Right lung (tissue), 5 donors: ENCODE measurements around the gene BIRC7. TPM values are rescaled to one million over a fixed set of nuclear protein-coding genes. Genes with fewer than 3 reads are reported as not detected.
A peak's percentile ranks its signal among the peaks of the same experiment; 100 is the strongest.

Experiments used
- DNase-seq, 2 donors: peaks; one replicate each; pipeline ENCODE4 v3.0.0-alpha.2; 2013
- polyA plus RNA-seq, 5 donors: library from polyadenylated mRNA; unstranded; fragments of 120-200 nt; gene quantifications; one replicate each; pipeline versions ENCODE4 v1.2.1 to v1.2.3, GENCODE V29; 2013; ENCODE audit warnings: inconsistent platforms in 1 of 5, low replicate concordance in 1 of 5; ENCODE audit not compliant: insufficient read length in 5 of 5, insufficient read depth in 1 of 5

The BIRC7 gene
- polyA plus RNA-seq, 5 donors: 0.13 to 0.28 TPM; not detected in 3

GRCh38 chr20:63224412-63225081, 11.2 kb upstream of the BIRC7 start:
- DNase-seq: peak in 1 of 2 donors; percentile 38

GRCh38 chr20:63225082-63225454, 10.6 kb upstream of the BIRC7 start:
- no peak for DNase-seq

- no peak for DNase-seq
These were observed 9.4 kb upstream of the BIRC7 start for GRCh38 chr20:63226042-63226943.

GRCh38 chr20:63227260-63227659, 8.4 kb upstream of the BIRC7 start:
- no peak for DNase-seq

GRCh38 chr20:63228806-63229205, 6.9 kb upstream of the BIRC7 start:
- DNase-seq: no peak

GRCh38 chr20:63230800-63231268, 4.9 kb upstream of the BIRC7 start:
- no peak for DNase-seq

- DNase-seq: no peak
These were observed 3.3 kb upstream of the BIRC7 start for GRCh38 chr20:63232235-63233060.

GRCh38 chr20:63233061-63233344, 2.7 kb upstream of the BIRC7 start:
- DNase-seq: no peak

- DNase-seq: no peak
These were observed 1.8 kb upstream of the BIRC7 start for GRCh38 chr20:63233924-63234323.

- no peak for DNase-seq
These were observed 859 bp upstream of the BIRC7 start for GRCh38 chr20:63234693-63235398.

- DNase-seq: no peak
These were observed 572 bp downstream of the BIRC7 start for GRCh38 chr20:63236116-63236837.

GRCh38 chr20:63238031-63238430, 2.3 kb downstream of the BIRC7 start:
- DNase-seq: no peak

GRCh38 chr20:63238514-63239125, 2.9 kb downstream of the BIRC7 start:
- DNase-seq: no peak

- no peak for DNase-seq
These were observed 3.7 kb downstream of the BIRC7 start for GRCh38 chr20:63239431-63239830.

- no peak for DNase-seq
These were observed 4.3 kb downstream of the BIRC7 start for GRCh38 chr20:63240004-63240403.

GRCh38 chr20:63241272-63241671, 5.6 kb downstream of the BIRC7 start:
- no peak for DNase-seq

- DNase-seq: no peak
These were observed 7.0 kb downstream of the BIRC7 start for GRCh38 chr20:63242736-63243135.

GRCh38 chr20:63243604-63244247, 8.0 kb downstream of the BIRC7 start:
- DNase-seq: no peak

GRCh38 chr20:63244468-63244867, 8.8 kb downstream of the BIRC7 start:
- DNase-seq: no peak
